Vagina (tissue), 2 donors: Measurements from ENCODE around the gene TNNC2.

Source experiments
- CTCF ChIP-seq, 3 experiments: fragments of 450-650 bp in 2 of 3; fragments of 200-600 bp in 1 of 3; sonication (generic) in 1 of 3; IDR thresholded peaks; one replicate each; pipeline ENCODE4 v1.5.1; 2017 to 2019; ENCODE audit warnings: antibody characterized with exemption in 3 of 3, mild to moderate bottlenecking in 2 of 3, moderate library complexity in 2 of 3
- POLR2A ChIP-seq, 2 donors: fragments of 450-650 bp; IDR thresholded peaks; one replicate each; pipeline ENCODE4 v1.6.1; 2017; ENCODE audit warnings: antibody characterized with exemption in 2 of 2, mild to moderate bottlenecking in 2 of 2, moderate library complexity in 2 of 2

- TF ChIP-seq CTCF (IDR thresholded peaks at IDR 0.05) = no peak
- no peak for TF ChIP-seq POLR2A (IDR thresholded peaks at IDR 0.05)
These were observed 40.7 kb upstream of the TNNC2 start for GRCh38 chr20:45867819-45868176.
